KMS-11 (cell line): ENCODE measurements around the gene CCDC177.

Experiments
- H2AFZ ChIP-seq: fragments of 200-600 bp; sonication (generic); 2 replicates; pipeline ENCODE4 v1.6.1; 2016; ENCODE audit warnings: antibody characterized with exemption, mixed run types, low read depth
- H3K27ac ChIP-seq: fragments of 200-600 bp; sonication (generic); 2 replicates; pipeline ENCODE4 v1.6.1; 2016; ENCODE audit warnings: mild to moderate bottlenecking, mixed run types
- H3K27me3 ChIP-seq: fragments of 200-600 bp; sonication (generic); 2 replicates; pipeline ENCODE4 v1.6.1; 2017; ENCODE audit warnings: mild to moderate bottlenecking, low read depth, mixed run types, moderate library complexity; ENCODE audit not compliant: insufficient read depth
- H3K36me3 ChIP-seq: fragments of 200-600 bp; sonication (generic); 2 replicates; pipeline ENCODE4 v1.6.1; 2017; ENCODE audit warnings: mild to moderate bottlenecking, mixed run types; ENCODE audit not compliant: insufficient read depth
- H3K4me1 ChIP-seq: fragments of 200-600 bp; sonication (generic); 2 replicates; pipeline ENCODE4 v1.6.1; 2016; ENCODE audit warnings: mild to moderate bottlenecking, low read depth, mixed run types; ENCODE audit not compliant: poor library complexity, severe bottlenecking
- H3K4me2 ChIP-seq: fragments of 200-600 bp; sonication (generic); 2 replicates; pipeline ENCODE4 v1.7.0; 2016; ENCODE audit warnings: mild to moderate bottlenecking, mixed run types
- H3K4me3 ChIP-seq: fragments of 200-600 bp; sonication (generic); IDR thresholded peaks from 2 replicates; pipeline ENCODE4 v1.6.1; 2017; ENCODE audit warnings: low read depth, low read length, mixed read lengths; ENCODE audit not compliant: insufficient read depth
- H3K79me2 ChIP-seq: fragments of 200-600 bp; sonication (generic); 2 replicates; pipeline ENCODE4 v1.6.1; 2016; ENCODE audit warnings: low read depth, mixed run types; ENCODE audit not compliant: insufficient read depth
- H3K9ac ChIP-seq: fragments of 200-600 bp; sonication (generic); 2 replicates; pipeline ENCODE4 v1.6.1; 2016; ENCODE audit warnings: mild to moderate bottlenecking, mixed run types
- H4K20me1 ChIP-seq: fragments of 200-600 bp; sonication (generic); 2 replicates; pipeline ENCODE4 v1.6.1; 2016; ENCODE audit warnings: mild to moderate bottlenecking, mixed run types; ENCODE audit not compliant: insufficient read depth
- TF ChIP-seq, protein P1 (sequence below): fragments of 200-600 bp; sonication (generic); conservative IDR thresholded peaks from 2 replicates; pipeline ENCODE4 v1.6.1; 2017; ENCODE audit warnings: low read depth, mild to moderate bottlenecking, antibody characterized with exemption, low read length, moderate library complexity, mixed read lengths

The CCDC177 gene

GRCh38 chr14:69547701-69548348 lies 26.8 kb downstream of the CCDC177 start:
- H3K4me1 ChIP-seq: no peaks in the 10 kb centered on the region
- H3K36me3 ChIP-seq: no peaks in the 10 kb centered on the region
- H4K20me1 ChIP-seq: no peaks in the 10 kb centered on the region
- no peak overlapping the region for H3K9ac ChIP-seq
- TF ChIP-seq, protein P1, sequence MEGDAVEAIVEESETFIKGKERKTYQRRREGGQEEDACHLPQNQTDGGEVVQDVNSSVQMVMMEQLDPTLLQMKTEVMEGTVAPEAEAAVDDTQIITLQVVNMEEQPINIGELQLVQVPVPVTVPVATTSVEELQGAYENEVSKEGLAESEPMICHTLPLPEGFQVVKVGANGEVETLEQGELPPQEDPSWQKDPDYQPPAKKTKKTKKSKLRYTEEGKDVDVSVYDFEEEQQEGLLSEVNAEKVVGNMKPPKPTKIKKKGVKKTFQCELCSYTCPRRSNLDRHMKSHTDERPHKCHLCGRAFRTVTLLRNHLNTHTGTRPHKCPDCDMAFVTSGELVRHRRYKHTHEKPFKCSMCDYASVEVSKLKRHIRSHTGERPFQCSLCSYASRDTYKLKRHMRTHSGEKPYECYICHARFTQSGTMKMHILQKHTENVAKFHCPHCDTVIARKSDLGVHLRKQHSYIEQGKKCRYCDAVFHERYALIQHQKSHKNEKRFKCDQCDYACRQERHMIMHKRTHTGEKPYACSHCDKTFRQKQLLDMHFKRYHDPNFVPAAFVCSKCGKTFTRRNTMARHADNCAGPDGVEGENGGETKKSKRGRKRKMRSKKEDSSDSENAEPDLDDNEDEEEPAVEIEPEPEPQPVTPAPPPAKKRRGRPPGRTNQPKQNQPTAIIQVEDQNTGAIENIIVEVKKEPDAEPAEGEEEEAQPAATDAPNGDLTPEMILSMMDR: no peak
- H3K4me2 ChIP-seq: no peak overlapping the region
- H3K4me3 ChIP-seq: no peak overlapping the region
- H3K79me2 ChIP-seq: no peaks in the 10 kb centered on the region
- H3K27ac ChIP-seq: no peak overlapping the region
- H2AFZ ChIP-seq: no peak overlapping the region
- no peaks in the 10 kb centered on the region for H3K27me3 ChIP-seq

GRCh38 chr14:69543341-69544115 lies 31.1 kb downstream of the CCDC177 start:
- Histone ChIP-seq H3K4me1 (no peaks in the 10 kb centered on the region), H3K79me2 (no peaks in the 10 kb centered on the region), H3K36me3 (no peaks in the 10 kb centered on the region), H3K27ac (no peak overlapping the region), H3K4me3 (no peak overlapping the region), H3K27me3 (no peaks in the 10 kb centered on the region), H3K4me2 (no peak overlapping the region), H4K20me1 (no peaks in the 10 kb centered on the region), H3K9ac (no peak overlapping the region), H2AFZ (no peak overlapping the region)
- TF ChIP-seq, protein P1: no peak

GRCh38 chr14:69542311-69542710 lies 32.4 kb downstream of the CCDC177 start:
- no peak overlapping the region for H3K4me3 ChIP-seq
- no peaks in the 10 kb centered on the region for H3K4me1 ChIP-seq
- H3K27me3 ChIP-seq: no peaks in the 10 kb centered on the region
- no peak overlapping the region for H3K27ac ChIP-seq
- TF ChIP-seq, protein P1: no peak
- no peaks in the 10 kb centered on the region for H3K36me3 ChIP-seq
- no peak overlapping the region for H3K4me2 ChIP-seq
- no peak overlapping the region for H3K9ac ChIP-seq
- H3K79me2 ChIP-seq: no peaks in the 10 kb centered on the region
- no peak overlapping the region for H2AFZ ChIP-seq
- no peaks in the 10 kb centered on the region for H4K20me1 ChIP-seq

DNA sequence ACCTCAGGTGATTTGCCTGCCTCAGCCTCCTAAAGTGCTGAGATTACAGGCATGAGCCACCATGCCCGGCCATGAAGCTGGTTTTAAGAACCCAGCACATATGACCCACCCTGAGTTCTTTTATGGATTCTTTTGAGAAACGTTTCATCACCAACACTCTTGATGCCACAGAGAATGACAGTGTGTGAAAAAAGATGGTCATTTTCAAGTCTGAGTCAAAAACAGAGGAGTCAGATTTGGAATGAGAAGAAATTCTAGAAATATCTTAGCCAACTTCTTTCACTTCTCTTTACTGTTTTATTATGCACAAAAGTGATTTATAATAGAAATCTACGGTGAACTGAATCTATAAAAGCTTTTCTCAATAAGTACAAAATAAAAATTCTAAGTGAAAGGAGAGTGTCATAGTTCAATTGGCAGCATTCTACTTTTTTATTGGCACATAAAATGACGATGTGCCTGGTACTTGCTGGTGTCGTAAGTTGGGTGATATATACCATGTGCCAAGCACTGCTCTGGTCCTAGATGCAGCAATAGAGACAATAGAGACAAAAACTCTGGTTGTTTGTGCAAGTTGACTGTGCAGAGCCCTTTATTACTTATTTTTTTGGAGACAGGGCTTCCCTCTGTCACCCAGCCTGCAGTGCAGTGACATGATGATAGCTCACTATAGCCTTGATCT lies 33.9 kb downstream of the CCDC177 start:
- H3K4me1 ChIP-seq: no peaks in the 10 kb centered on the region
- H2AFZ ChIP-seq: no peak overlapping the region
- no peaks in the 10 kb centered on the region for H4K20me1 ChIP-seq
- H3K79me2 ChIP-seq: no peaks in the 10 kb centered on the region
- H3K27me3 ChIP-seq: no peaks in the 10 kb centered on the region
- no peak overlapping the region for H3K9ac ChIP-seq
- TF ChIP-seq, protein P1: no peak
- H3K4me3 ChIP-seq: no peak overlapping the region
- no peaks in the 10 kb centered on the region for H3K36me3 ChIP-seq
- no peak overlapping the region for H3K4me2 ChIP-seq
- H3K27ac ChIP-seq: no peak overlapping the region
